OCI-LY1 (cell line): ENCODE results near the gene PLEKHH2.

ENCODE experiments used
- H2AFZ ChIP-seq: fragments of 200-600 bp; sonication (generic), shearing (Covaris generic); 2 replicates; pipeline ENCODE4 v1.6.0; 2014; ENCODE audit warnings: antibody characterized with exemption, mild to moderate bottlenecking, low read length
- H3F3A ChIP-seq: fragments of 200-600 bp; sonication (generic), shearing (Covaris generic); 2 replicates; pipeline ENCODE4 v1.6.0; 2014; ENCODE audit warnings: mild to moderate bottlenecking, antibody characterized with exemption, low read length, moderate library complexity; ENCODE audit not compliant: insufficient read depth
- H3K27ac ChIP-seq: fragments of 200-600 bp; sonication (generic); 2 replicates; pipeline ENCODE4 v1.5.1; 2014; ENCODE audit warnings: low read length, mixed run types, mild to moderate bottlenecking, low read depth; ENCODE audit not compliant: poor library complexity, severe bottlenecking
- H3K27me3 ChIP-seq: fragments of 200-600 bp; sonication (generic); 2 replicates; pipeline ENCODE4 v1.6.0; 2014; ENCODE audit warnings: antibody characterized with exemption, mild to moderate bottlenecking, low read length, moderate library complexity; ENCODE audit not compliant: insufficient read depth
- H3K36me3 ChIP-seq: fragments of 200-600 bp; sonication (generic); 2 replicates; pipeline ENCODE4 v1.6.1; 2014; ENCODE audit warnings: mild to moderate bottlenecking, antibody characterized with exemption, low read length, moderate library complexity, mixed read lengths; ENCODE audit not compliant: insufficient read depth
- H3K4me1 ChIP-seq: fragments of 200-600 bp; sonication (generic); 2 replicates; pipeline ENCODE4 v1.5.1; 2014; ENCODE audit warnings: mild to moderate bottlenecking, low read length, moderate library complexity; ENCODE audit not compliant: insufficient read depth, severe bottlenecking
- H3K4me2 ChIP-seq: fragments of 200-600 bp; sonication (generic), shearing (Covaris generic); 2 replicates; pipeline ENCODE4 v1.6.1; 2014; ENCODE audit warnings: low read length
- H3K4me3 ChIP-seq: fragments of 200-600 bp; sonication (generic); 2 replicates; pipeline ENCODE4 v1.5.1; 2014; ENCODE audit warnings: low read length, low read depth, mild to moderate bottlenecking, mixed read lengths; ENCODE audit not compliant: poor library complexity, severe bottlenecking
- H3K79me2 ChIP-seq: fragments of 200-600 bp; shearing (Covaris generic); 2 replicates; pipeline ENCODE4 v1.6.1; 2016; ENCODE audit warnings: mixed run types, low read length, mixed read lengths; ENCODE audit not compliant: insufficient read depth
- H3K9ac ChIP-seq: fragments of 200-600 bp; sonication (generic), shearing (Covaris generic); 2 replicates; pipeline ENCODE4 v1.6.1; 2014; ENCODE audit warnings: mild to moderate bottlenecking, low read length, mixed read lengths
- H3K9me2 ChIP-seq: fragments of 200-600 bp; sonication (generic), shearing (Covaris generic); 2 replicates; pipeline ENCODE4 v1.6.1; 2014; ENCODE audit warnings: low read depth, mild to moderate bottlenecking, low read length, mixed read lengths
- H3K9me3 ChIP-seq: fragments of 200-600 bp; shearing (Covaris generic); 2 replicates; pipeline ENCODE4 v1.6.1; 2014; ENCODE audit warnings: low read length, mixed read lengths
- H4K20me1 ChIP-seq: fragments of 200-600 bp; sonication (generic), shearing (Covaris generic); 2 replicates; pipeline ENCODE4 v1.6.0; 2016; ENCODE audit warnings: mild to moderate bottlenecking, low read length; ENCODE audit not compliant: insufficient read depth
- EZH2 ChIP-seq: fragments of 200-600 bp; sonication (generic), shearing (Covaris generic); IDR thresholded peaks from 2 replicates; pipeline ENCODE4 v1.8.0; 2017; ENCODE audit warnings: borderline replicate concordance, mixed run types, mild to moderate bottlenecking, antibody characterized with exemption, low read length, moderate library complexity, mixed read lengths
- TF ChIP-seq, protein P1 (sequence below): fragments of 200-600 bp; sonication (generic), shearing (Covaris generic); IDR thresholded peaks from 2 replicates; pipeline ENCODE4 v1.5.1; 2017; ENCODE audit warnings: mild to moderate bottlenecking, antibody characterized with exemption, low read length, moderate library complexity, mixed read lengths

Gene PLEKHH2

GRCh38 chr2:43616967-43617680 is 19.9 kb upstream of the PLEKHH2 start:
- Histone ChIP-seq H3K27me3 (no peaks in the 10 kb centered on the region), H3K9me2 (no peaks in the 10 kb centered on the region)

GRCh38 chr2:43619511-43619910 is 17.5 kb upstream of the PLEKHH2 start:
- no peaks in the 10 kb centered on the region for H3K27me3 ChIP-seq
- H3K4me1 ChIP-seq = no peaks in the 10 kb centered on the region
- no peaks in the 10 kb centered on the region for H3K79me2 ChIP-seq
- H3K9me2 ChIP-seq = no peaks in the 10 kb centered on the region
- TF ChIP-seq, protein P1, sequence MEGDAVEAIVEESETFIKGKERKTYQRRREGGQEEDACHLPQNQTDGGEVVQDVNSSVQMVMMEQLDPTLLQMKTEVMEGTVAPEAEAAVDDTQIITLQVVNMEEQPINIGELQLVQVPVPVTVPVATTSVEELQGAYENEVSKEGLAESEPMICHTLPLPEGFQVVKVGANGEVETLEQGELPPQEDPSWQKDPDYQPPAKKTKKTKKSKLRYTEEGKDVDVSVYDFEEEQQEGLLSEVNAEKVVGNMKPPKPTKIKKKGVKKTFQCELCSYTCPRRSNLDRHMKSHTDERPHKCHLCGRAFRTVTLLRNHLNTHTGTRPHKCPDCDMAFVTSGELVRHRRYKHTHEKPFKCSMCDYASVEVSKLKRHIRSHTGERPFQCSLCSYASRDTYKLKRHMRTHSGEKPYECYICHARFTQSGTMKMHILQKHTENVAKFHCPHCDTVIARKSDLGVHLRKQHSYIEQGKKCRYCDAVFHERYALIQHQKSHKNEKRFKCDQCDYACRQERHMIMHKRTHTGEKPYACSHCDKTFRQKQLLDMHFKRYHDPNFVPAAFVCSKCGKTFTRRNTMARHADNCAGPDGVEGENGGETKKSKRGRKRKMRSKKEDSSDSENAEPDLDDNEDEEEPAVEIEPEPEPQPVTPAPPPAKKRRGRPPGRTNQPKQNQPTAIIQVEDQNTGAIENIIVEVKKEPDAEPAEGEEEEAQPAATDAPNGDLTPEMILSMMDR = no peak
- TF ChIP-seq EZH2 = no peak
- no peaks in the 10 kb centered on the region for H3K9me3 ChIP-seq
- no peak overlapping the region for H2AFZ ChIP-seq
- no peak overlapping the region for H3K9ac ChIP-seq
- no peak overlapping the region for H3K27ac ChIP-seq
- no peaks in the 10 kb centered on the region for H3F3A ChIP-seq
- H3K4me2 ChIP-seq = no peak overlapping the region
- H3K36me3 ChIP-seq = no peaks in the 10 kb centered on the region
- H4K20me1 ChIP-seq = no peaks in the 10 kb centered on the region
- no peak overlapping the region for H3K4me3 ChIP-seq

More at GRCh38 chr2:43616967-43617680, 19.9 kb upstream of the PLEKHH2 start:
- H3K79me2 ChIP-seq = no peaks in the 10 kb centered on the region
- H3F3A ChIP-seq = no peaks in the 10 kb centered on the region
- H3K9me3 ChIP-seq = no peaks in the 10 kb centered on the region
- H3K27ac ChIP-seq = no peak overlapping the region
- no peak overlapping the region for H3K9ac ChIP-seq
- no peak overlapping the region for H2AFZ ChIP-seq
- no peaks in the 10 kb centered on the region for H3K4me1 ChIP-seq
- no peaks in the 10 kb centered on the region for H3K36me3 ChIP-seq
- H3K4me3 ChIP-seq = no peak overlapping the region
- H3K4me2 ChIP-seq = no peak overlapping the region
- H4K20me1 ChIP-seq = no peaks in the 10 kb centered on the region
- TF ChIP-seq EZH2 = no peak
- TF ChIP-seq, protein P1 = no peak

DNA sequence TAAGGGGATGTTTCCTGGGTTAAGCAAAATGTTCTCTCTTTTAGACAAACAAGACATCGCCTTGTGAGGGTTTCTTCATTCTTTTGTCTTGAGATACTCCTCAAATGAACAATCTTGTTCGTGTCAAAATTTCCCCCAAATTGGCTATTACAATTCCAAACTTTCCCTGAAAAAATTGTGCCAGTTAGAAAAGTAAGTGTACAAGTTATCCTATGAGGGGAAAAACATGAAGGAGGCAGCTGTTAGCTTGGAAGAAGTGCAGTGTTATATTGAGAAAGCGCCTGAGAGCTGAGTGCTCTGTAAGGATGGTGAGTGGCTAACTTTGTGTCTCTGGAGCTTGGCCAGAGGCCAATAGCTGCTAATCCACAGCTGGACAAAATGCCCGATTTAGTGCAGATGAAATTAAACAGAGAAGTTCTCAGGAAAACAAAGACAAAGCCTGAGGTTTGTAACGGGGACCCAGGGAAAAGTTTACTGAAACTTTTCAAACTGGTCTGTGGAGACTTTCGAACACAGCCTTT is 14.1 kb upstream of the PLEKHH2 start:
- no peak overlapping the region for H3K27ac ChIP-seq
- no peak overlapping the region for H2AFZ ChIP-seq
- no peaks in the 10 kb centered on the region for H3F3A ChIP-seq
- H3K4me2 ChIP-seq = no peak overlapping the region
- H3K27me3 ChIP-seq = no peaks in the 10 kb centered on the region
- no peaks in the 10 kb centered on the region for H4K20me1 ChIP-seq
- no peak overlapping the region for H3K9ac ChIP-seq
- TF ChIP-seq, protein P1 = no peak
- TF ChIP-seq EZH2 = no peak
- no peaks in the 10 kb centered on the region for H3K9me2 ChIP-seq
- H3K4me3 ChIP-seq = no peak overlapping the region
- H3K79me2 ChIP-seq = no peaks in the 10 kb centered on the region
- H3K9me3 ChIP-seq = no peaks in the 10 kb centered on the region
- H3K4me1 ChIP-seq = no peaks in the 10 kb centered on the region
- no peaks in the 10 kb centered on the region for H3K36me3 ChIP-seq
